IPS DF 6.9 (cell line): ENCODE results near the gene DLX2.

Experiments used
- DNase-seq: peaks from one replicate; pipeline ENCODE4 v3.0.0-alpha.2; 2013; ENCODE audit warnings: low read depth, low spot score
- H3K27ac ChIP-seq: one replicate; pipeline ENCODE4 v1.5.1; 2013; ENCODE audit warnings: low read length, control low read depth
- H3K27me3 ChIP-seq: 2 replicates; pipeline ENCODE4 v1.6.1; 2013; ENCODE audit warnings: mild to moderate bottlenecking, low read length; ENCODE audit not compliant: control insufficient read depth, insufficient read depth
- H3K36me3 ChIP-seq: 2 replicates; pipeline ENCODE4 v1.6.1; 2013; ENCODE audit warnings: low read length; ENCODE audit not compliant: control insufficient read depth, insufficient read depth
- H3K4me1 ChIP-seq: 2 replicates; pipeline ENCODE4 v1.6.1; 2013; ENCODE audit warnings: low read length; ENCODE audit not compliant: control insufficient read depth, insufficient read depth
- H3K4me3 ChIP-seq: 2 replicates; pipeline ENCODE4 v1.5.1; 2013; ENCODE audit warnings: mild to moderate bottlenecking, low read length
- H3K9me3 ChIP-seq: 2 replicates; pipeline ENCODE4 v1.6.1; 2013; ENCODE audit warnings: low read length, inconsistent platforms; ENCODE audit not compliant: control insufficient read depth, insufficient read depth
- WGBS: extraction: QIAGEN DNeasy Blood & Tissue Kit; methylation state at CpG from one replicate; pipeline ENCODE4 v1.1.7; 2013; ENCODE audit warnings: mixed read lengths, missing lambda C conversion rate; ENCODE audit not compliant: insufficient read length, insufficient coverage; 5-methylcytosine and 5-hydroxymethylcytosine counted together

DLX2 gene

DNA sequence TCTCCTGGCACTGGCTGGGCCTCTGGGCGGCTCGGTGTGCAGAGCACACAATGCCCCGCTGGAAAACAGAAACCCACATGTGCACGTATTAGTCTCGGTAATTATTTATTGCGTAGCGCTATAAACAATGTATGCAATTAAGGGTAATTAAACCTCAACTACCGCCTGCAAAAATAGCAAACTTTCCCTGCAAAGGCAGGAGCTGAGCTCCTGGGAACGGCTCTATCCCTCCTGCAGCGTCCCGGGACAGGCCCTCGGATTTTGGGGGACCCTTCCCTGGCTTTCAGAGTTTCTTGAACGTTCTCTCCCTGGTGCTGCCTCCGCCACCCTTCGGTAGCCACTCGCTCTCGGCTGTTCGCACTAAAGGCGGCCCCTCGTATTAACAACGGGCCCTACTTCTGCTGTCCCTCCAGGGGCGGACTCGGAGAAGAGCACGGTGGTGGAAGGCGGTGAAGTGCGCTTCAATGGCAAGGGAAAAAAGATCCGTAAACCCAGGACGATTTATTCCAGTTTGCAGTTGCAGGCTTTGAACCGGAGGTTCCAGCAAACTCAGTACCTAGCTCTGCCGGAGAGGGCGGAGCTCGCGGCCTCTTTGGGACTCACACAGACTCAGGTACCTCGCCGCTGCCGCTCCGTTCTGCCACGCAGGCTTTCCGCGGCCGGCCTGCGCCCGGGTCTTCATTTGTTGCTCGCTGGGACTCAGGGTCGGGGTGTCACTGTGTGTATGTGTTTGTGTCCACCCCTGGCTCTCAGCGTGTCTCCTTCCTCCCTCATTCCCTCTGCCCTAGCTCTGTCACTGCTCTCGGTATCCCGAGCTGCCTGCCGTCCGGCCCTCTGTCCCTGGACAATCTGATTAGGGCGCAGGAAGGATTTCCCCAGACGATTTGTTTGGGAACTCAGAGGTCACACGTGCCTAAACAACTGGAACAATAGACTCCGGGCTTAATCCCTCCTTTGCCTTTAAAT lies 16.2 kb downstream of the DLX2 start:
- Histone ChIP-seq H3K27me3 (peaks cover 87% of the 10 kb centered on the region), H3K4me1 (peaks cover 7% of the 10 kb centered on the region), H3K4me3 (no peak overlapping the region; the same call in 1 of the 2 replicates), H3K36me3 (no peaks in the 10 kb centered on the region), H3K9me3 (no peaks in the 10 kb centered on the region), H3K27ac (no peak overlapping the region)
- DNase-seq = no peak
- WGBS = no CpG with 5 or more reads among the region's 54 CpGs

DNA sequence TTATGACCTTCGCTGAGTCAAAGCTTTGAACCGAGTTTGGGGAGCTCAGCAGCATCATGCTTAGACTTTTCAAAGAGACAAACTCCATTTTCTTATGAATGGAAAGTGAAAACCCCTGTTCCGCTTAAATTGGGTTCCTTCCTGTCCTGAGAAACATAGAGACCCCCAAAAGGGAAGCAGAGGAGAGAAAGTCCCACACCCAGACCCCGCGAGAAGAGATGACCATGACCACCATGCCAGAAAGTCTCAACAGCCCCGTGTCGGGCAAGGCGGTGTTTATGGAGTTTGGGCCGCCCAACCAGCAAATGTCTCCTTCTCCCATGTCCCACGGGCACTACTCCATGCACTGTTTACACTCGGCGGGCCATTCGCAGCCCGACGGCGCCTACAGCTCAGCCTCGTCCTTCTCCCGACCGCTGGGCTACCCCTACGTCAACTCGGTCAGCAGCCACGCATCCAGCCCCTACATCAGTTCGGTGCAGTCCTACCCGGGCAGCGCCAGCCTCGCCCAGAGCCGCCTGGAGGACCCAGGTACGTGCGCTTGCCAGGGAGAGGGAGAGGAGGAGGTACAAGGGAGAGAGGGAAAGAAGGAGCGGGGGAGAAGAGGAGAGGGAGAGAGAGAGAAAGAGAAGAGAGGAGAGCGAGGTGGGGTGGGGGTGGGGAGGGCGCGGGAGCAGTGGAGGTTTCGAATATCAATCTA lies 17.1 kb downstream of the DLX2 start, which contains the start of gene DLX1:
TSS of gene DLX1 (plus strand) at position 48 of the 700 bp plus-strand sequence. CDS start at position 219, 171 bp downstream.
- H3K27ac ChIP-seq = no peak within 1 kb of the TSS
- no peaks in the 10 kb centered on the region for H3K36me3 ChIP-seq
- H3K4me3 ChIP-seq = peak within 1 kb of the TSS; percentile 35; the same call in 1 of the 2 replicates
- H3K27me3 ChIP-seq = peaks cover 91% of the 10 kb centered on the region
- no peaks in the 10 kb centered on the region for H3K9me3 ChIP-seq
- DNase-seq = no peak
- WGBS = no CpG with 5 or more reads among the region's 34 CpGs
- H3K4me1 ChIP-seq = peaks cover 8% of the 10 kb centered on the region

DNA sequence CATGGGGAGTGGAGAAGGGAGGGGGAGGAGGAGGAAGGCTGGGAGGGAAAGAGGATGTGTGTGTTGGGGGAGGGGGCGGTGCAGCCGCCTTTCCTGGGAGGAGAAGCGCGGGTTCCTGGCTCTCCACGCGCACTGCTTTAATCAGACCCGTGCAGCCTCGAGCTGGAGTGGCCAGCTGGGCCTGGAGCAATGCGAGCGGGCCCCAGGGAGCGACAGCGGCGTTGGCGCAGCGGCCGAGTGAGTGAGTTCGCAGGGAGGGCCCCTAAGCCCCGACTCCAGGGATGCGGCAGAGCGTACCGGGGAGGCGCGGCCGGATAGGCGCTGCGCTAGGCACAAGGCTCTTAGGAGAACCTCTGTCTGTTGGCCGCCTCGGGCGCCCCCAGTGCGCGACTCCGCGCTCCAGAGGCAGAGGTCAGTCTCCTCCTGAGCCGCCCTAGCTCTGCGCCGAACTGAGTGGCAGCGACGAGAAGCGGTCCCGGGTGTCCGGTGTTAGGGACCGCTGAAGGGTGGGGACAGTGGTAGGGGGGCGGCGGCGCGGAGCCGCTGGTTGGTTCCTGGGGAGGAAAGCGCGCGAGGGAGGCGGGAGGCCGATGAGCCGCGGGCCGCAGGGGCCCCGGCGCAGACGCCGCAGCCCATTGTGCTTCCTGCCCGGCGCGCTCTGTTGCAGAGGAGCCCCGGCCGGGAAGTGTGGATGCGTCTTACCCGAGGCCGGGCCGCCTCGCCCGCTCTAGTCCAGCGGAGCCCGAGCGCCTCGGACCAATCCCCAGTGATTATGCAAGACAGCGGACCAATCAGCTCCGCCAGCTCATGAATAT lies 17.8 kb downstream of the DLX2 start:
- no CpG with 5 or more reads among the region's 76 CpGs for WGBS
- peaks cover 9% of the 10 kb centered on the region for H3K4me1 ChIP-seq
- peaks cover 91% of the 10 kb centered on the region for H3K27me3 ChIP-seq
- H3K4me3 ChIP-seq = peak overlapping the region; percentile 35; the same call in 1 of the 2 replicates
- no peak for DNase-seq
- H3K36me3 ChIP-seq = no peaks in the 10 kb centered on the region
- H3K9me3 ChIP-seq = no peaks in the 10 kb centered on the region
- H3K27ac ChIP-seq = no peak overlapping the region

DNA sequence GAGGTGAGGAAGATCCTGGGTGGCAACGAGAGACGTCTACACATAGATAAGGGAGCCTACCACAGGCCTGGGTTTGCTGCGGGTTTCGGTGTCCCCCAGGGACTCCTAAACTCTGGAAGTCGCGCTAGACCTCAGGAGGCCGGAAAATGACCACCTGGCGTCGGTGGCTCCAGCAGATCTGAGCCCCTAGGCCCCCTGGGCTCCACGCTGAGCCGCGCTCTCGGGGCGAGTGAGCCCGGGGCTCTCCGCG lies 18.4 kb downstream of the DLX2 start:
- Histone ChIP-seq H3K27ac (no peak overlapping the region), H3K27me3 (peaks cover 90% of the 10 kb centered on the region), H3K36me3 (no peaks in the 10 kb centered on the region), H3K9me3 (no peaks in the 10 kb centered on the region), H3K4me3 (peak overlapping the region; percentile 35; the same call in 1 of the 2 replicates), H3K4me1 (peaks cover 9% of the 10 kb centered on the region)
- WGBS = no CpG with 5 or more reads among the region's 17 CpGs
- no peak for DNase-seq

DNA sequence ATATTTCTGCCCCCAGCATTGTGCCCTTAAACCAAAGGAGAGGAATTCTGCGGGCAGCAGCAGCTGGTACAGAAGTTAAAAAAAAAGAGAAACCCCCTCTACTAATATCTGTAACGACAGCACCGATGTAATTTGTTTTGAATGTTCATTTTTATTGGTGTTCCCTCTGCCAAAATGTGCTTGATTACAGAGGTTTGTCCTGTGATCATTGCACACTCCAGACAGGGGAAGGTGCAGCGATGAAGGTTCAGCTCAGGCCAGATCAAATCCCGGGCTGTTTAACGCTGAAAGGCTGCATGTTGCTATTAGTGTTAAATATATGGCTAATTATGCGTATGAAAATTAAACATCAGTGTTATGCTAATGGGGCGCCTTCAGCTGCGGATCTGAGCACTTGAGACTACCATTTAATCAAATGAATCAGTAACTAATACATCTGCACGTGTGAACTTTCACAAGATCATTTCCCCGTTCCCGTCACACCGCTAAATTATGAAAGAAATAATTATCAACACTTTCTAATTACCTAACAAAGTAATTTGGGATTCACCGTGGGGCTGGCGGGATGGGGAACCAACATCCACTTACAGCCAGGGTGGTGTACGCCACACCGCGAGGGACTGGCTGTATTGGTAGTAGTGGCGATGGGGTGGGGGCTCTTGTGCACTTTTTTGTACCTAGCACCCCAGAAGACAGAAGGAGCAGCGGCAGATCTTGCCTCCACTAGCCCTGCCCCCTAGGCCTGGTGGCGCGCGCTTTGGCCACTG lies 18.9 kb downstream of the DLX2 start:
- peaks cover 9% of the 10 kb centered on the region for H3K4me1 ChIP-seq
- no peaks in the 10 kb centered on the region for H3K36me3 ChIP-seq
- DNase-seq = no peak
- no peaks in the 10 kb centered on the region for H3K9me3 ChIP-seq
- H3K27me3 ChIP-seq = peaks cover 90% of the 10 kb centered on the region
- H3K27ac ChIP-seq = no peak overlapping the region
- H3K4me3 ChIP-seq = no peak overlapping the region; the same call in 1 of the 2 replicates
- WGBS = no CpG with 5 or more reads among the region's 23 CpGs

DNA sequence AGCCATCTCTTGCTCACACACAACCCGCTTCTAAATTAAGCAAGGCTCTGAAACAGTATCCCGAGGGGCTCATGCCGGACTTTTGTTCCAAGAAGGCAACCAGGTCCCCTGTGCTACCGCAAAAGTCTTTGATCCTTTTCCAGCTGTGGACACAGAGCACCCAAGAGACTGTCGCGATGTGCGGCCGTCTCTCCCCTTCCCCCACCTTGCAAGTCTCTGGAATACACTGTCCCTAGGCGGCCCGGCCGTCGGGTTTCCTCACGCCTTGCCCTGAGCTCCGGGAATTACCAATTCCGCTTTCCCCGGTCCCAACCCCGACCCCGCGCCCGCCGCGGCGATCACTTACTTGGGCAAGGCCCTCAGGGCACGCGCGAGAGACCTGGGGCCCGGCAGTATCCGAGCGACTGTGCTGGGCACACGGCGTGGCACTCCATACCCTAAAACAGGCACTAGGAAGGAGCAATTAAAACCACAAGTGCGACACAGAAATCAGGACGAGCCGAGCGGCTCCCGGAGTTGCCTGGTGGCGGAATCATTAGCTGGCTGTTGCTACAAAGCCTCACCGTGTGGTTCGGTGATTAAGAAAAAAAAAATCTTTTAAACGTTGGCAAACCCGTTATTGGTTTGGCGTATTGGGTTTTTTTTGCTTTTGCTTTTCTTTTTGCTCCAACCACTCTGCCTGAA lies 19.6 kb downstream of the DLX2 start:
- no peaks in the 10 kb centered on the region for H3K9me3 ChIP-seq
- no peak overlapping the region for H3K27ac ChIP-seq
- peaks cover 89% of the 10 kb centered on the region for H3K27me3 ChIP-seq
- H3K36me3 ChIP-seq = no peaks in the 10 kb centered on the region
- DNase-seq = no peak
- WGBS = no CpG with 5 or more reads among the region's 42 CpGs
- H3K4me1 ChIP-seq = peaks cover 9% of the 10 kb centered on the region
- H3K4me3 ChIP-seq = no peak overlapping the region

DNA sequence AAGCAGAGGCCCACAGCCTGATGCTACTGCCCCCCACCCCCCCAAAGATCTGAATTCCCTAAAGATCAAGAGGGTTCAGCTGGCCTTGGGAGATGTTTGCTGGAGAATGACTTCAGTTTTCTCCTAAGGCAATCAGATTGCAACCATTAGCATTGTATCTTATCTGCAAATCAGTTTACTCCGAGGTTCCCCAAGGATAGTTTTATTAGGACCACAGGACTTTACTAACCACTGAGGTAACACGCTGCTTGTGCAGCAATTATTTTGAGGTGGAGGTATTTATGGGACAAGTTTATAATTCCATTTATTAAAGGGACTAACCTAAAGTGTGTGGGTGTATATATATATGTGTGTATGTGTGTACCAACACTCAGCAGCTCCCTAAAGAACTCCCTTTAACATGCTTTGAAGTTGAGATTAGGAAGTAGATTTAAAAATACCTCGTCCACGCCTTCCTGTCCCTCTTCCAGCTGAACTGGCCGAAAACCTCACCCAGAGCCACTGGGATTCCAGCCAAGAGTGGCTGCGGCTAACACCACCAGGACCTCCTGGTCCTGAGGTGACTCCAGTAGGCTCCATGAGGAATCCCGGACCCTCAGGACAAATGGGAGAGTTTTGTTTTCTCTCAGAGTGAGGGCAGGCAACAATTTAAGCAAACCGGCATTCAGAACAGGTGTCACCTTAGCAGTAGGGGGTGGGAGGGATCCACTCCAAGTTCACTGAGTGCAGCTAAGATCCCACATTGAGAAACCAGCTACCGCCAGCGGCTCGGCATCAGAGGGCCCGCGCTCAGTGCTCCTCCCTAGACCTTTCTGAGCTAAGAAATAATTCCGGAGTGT lies 20.4 kb downstream of the DLX2 start:
- Histone ChIP-seq H3K27me3 (peaks cover 85% of the 10 kb centered on the region), H3K4me3 (no peak overlapping the region), H3K36me3 (no peaks in the 10 kb centered on the region), H3K27ac (no peak overlapping the region), H3K4me1 (peaks cover 9% of the 10 kb centered on the region), H3K9me3 (no peaks in the 10 kb centered on the region)
- WGBS = no CpG with 5 or more reads among the region's 14 CpGs
- no peak for DNase-seq

DNA sequence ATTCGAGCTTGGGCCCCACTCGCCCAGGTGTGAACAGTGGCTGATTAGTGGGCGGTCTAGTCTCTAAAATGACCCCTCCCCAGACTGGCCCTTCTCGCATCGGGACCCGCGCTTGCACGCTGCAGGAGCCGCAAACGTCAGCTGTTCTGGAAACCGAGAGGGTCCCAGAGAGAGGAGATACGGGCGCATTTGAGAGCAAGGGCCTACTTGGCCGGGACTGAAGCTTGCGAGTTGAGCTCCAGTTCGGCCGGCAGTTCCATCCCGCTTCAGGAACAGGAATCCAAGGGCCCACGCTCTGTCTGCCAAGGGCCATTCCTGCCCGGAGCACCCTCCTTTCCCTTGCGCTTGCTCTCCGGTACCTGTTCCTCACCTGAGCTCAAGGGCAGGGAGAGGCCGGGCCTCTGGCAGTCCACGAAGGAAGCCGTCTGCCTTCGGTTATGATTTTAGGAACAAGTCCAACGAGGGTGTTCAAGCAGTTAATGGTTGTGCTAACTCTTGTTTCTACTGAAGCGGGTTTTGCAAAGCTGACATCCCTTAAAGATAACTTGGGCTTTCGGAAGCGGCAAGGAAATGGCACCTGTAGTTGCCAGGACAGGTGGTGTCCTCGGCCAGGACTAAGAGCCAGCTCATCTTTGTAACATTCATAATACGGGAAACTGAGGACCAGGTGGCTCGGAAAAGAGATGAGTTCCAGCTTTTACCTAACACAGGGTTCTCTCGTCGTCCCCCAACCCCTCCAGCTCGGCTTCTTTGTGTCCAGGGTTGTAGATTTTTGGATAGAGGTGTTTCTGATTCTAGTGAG lies 21.3 kb downstream of the DLX2 start:
- no peak for DNase-seq
- H3K4me3 ChIP-seq = no peak overlapping the region
- H3K27me3 ChIP-seq = peaks cover 76% of the 10 kb centered on the region
- H3K27ac ChIP-seq = no peak overlapping the region
- H3K9me3 ChIP-seq = no peaks in the 10 kb centered on the region
- H3K4me1 ChIP-seq = peaks cover 7% of the 10 kb centered on the region
- no peaks in the 10 kb centered on the region for H3K36me3 ChIP-seq
- WGBS = no CpG with 5 or more reads among the region's 36 CpGs
